GM18909 (cell line): ENCODE measurements around the gene BBC3.
"Not testable (repeated sequence)": the region's sequence is repeated elsewhere in the genome, so short reads cannot be mapped to it uniquely, and the experiment has no call there.

Source experiments
- ATAC-seq: cut with Tn5 transposase; IDR thresholded peaks from one replicate; pipeline ENCODE4 v1.9.1; 2021; ENCODE audit warnings: mild to moderate bottlenecking; ENCODE audit not compliant: unreplicated experiment, poor library complexity

BBC3 gene

DNA sequence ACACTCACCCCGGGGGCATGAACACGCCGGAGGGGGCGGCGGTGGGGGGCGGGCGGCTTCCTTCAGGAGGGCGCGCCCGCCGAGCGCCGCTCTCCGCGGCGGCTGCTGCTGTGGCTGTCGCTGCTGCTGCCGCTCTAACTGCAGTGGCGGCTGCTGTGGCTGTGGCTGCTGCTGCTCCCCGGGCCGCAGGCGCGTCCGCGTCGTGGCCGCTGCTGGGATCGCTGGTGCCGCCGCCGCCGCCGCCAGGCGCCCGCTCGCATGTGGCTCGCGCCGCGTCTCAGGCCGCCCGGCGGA is at the start of gene BBC3:
TSS of gene BBC3 (minus strand) at position 279 of the 294 bp plus-strand sequence. CDS start 2,768 bp downstream, outside the sequence.
- ATAC-seq: no peak

DNA sequence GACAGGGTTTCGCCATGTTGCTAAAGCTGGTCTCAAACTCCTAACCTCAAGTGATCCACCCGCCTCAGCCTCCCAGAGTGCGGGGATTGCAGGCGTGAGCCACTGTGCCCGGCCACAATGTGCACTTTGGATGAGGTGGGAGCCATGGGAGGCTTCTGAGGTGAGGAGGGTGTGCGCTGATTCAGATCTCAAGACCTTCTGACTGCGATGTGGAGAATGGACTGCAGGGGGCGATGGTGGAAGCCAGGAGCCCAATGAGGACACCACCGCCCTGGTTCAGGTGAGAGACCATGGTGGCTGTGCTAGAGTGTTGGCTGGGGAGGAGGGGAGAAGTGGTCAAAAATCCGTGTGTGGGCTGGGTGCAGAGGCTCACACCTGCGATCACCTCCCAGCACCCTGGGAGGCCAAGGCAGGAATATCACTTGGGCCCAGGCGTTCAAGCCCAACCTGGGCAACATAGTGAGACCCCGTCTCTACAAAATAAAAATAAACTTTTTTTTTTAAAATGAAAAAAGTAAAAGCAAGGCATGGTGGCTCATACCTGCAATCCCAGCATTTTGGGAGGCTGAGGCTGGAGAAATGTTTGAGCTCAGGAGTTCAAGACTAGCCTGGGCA is 49.3 kb upstream of the BBC3 start:
- no peak for ATAC-seq

DNA sequence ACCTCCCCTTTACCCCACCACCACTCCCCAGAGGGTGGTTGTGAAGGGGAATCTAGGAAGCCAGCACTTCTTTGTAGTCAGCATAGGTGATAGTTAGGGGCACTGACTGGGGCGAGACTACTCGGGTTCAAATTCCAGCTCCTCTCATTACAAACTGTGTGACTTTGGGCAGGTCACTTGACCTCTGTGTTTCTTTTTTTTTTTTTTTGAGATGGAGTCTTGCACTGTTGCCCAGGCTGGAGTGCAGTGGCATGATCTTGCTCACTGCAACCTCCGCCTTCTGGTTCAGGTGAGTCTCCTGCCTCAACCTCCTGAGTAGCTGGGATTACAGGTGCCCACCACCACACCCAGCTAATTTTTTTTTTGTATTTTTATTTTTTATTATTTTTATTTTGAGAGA is 45.5 kb upstream of the BBC3 start:
- ATAC-seq: not testable (repeated sequence)

- no peak for ATAC-seq
Measured at GRCh38 chr19:47275791-47276461, 44.9 kb upstream of the BBC3 start.

GRCh38 chr19:47274891-47275761 is 44.1 kb upstream of the BBC3 start:
- no peak for ATAC-seq

GRCh38 chr19:47274071-47274890 is 43.3 kb upstream of the BBC3 start, which contains the start of gene INAFM1:
Gene INAFM1, plus strand, starts transcription at chr19:47274885. Its CDS starts 35 bp downstream, at chr19:47274920.
- ATAC-seq: peak; percentile 52

DNA sequence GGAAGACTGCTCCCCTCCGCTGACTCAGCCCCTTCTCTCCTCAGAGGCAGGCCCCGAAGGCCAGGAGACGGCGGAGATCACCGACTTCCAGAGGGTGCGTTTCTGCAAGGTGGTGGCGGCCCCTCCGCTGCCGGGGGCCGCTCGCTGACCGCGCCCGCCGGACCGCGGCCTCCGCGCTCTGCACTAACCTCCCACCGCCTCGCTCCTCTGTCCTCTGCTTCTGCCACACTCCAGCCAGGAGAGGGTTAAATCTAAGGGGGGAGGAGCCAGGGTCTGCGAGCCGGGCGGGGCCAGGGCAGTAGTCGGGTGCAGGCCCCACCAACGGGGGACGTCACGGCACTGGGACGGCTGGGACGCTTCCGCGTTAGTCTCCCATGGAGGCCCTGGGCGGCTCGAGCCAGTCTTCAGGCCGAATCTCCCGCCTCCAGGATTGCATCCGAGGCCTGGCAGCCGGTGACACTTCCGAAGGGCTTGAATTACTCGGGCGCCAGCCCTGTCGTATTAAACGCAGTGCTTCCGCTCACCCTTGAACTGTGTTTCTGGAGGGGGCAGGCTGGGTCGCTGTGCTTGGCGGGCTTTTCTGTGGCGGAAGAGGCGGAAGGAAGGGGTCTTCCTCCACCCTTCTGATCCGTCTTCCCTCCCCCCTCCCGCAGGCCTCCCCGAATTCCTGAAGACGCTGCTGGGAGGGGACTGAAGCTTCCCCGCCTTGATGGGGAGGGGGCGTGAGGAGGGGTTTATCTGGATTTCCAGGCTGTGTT is 42.5 kb upstream of the BBC3 start:
- peak; percentile 70 for ATAC-seq

DNA sequence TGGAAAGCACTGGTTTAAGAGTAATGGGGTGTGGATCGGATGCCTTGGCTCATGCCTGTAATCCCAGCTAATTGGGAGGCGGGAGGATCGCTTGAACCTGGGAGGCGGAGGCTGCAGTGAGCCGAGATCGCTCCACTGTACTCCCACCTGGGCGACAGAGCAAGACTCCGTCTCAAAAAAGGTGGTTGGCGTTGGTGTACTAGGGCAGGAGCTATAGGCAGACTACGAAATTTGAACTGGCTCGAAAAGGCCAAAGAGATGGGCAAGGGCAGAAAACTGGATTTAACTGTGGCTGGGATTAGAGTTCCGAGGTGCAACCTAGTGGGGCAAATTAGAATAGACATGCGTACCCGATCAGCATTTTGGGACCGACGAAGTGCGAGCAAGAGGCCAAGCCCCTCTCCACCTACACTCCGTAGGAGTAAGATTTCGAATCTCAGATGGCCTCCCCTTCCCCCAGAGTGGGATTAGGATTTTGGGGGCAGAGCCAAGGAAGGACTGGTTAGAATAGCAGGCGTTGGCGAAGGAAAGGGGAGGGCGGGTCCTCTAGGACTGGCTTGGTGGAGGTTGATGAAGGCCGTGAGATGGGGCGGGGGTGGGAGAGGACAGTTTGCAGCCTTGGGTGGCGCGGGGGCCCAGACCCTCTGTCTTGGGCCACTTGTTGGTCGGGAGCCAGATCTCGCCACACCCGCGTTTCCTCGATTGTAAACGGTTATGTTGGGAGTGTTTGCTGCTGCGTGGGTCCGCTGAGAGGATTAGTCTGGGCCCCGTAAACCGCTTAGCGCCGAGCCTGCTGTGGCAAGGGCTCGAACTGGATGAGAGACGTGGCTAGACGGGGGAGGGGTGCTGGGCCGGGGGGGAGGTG is 41.7 kb upstream of the BBC3 start:
- ATAC-seq: no peak

GRCh38 chr19:47271949-47272348 is 41.0 kb upstream of the BBC3 start:
- no peak for ATAC-seq

DNA sequence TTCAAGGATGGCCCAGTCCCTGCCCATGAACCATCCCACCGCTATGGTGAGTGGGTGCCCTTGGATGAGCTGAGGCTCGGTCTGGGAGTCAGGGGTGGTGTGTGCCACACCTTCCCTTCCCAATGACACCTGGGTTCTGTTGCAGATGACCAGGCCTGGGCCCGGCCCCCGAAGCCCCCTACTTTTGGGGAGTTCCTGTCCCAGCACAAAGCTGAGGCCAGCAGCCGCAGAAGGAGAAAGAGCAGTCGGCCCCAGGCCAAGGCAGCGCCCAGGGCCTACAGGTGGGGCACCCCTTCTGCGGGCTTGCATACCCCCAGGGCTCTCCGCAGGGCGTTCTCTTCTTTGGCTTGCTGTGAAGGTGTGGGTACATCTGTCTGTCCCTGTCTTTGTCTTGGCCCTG is 39.4 kb upstream of the BBC3 start:
- no peak for ATAC-seq

GRCh38 chr19:47269596-47269995 is 38.6 kb upstream of the BBC3 start:
- no peak for ATAC-seq

GRCh38 chr19:47268028-47268427 is 37.0 kb upstream of the BBC3 start:
- no peak for ATAC-seq

DNA sequence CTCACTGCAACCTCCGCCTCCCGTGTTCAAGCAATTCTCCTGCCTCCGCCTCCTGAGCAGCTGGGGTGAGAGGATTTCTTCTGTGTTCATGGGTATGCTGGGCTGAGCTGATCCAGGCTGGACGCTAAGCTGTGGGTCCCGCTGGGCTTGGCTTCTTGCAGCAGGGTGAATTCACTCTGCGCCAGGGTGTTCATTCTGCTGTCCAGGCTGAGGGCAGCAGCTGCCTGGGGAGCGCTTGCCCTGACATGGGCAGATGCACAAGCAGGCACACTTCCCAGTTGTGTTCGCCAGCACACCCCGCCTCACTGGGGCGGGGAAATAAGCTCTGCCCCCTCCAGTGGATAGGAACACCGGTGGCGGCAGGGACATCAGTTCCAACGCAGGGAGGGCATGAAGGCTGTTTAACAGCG is 36.4 kb upstream of the BBC3 start:
- ATAC-seq: no peak

DNA sequence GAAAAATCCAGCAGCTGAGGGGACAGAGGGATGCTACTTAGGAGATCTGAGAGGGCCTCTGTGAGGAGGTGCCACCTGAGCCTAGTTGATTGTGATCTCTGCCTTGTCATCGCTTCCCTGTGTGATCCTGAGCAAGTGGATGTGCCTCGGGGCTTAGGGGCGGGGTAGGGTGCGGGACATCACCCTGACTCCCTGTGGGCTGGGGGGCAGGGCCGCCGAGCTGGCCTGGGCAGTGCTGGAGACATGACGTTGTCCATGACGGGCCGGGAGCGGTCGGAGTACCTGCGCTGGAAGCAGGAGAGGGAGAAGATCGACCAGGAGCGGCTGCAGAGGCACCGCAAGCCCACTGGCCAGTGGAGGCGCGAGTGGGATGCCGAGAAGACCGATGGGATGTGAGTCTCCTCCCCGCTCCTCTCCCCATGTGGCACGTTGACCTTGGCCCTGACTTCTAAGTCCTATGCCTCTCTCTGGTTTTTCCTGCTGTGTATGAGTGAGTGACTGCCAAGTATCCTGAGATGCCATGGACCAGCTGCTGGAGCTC is 35.5 kb upstream of the BBC3 start:
- ATAC-seq: no peak

DNA sequence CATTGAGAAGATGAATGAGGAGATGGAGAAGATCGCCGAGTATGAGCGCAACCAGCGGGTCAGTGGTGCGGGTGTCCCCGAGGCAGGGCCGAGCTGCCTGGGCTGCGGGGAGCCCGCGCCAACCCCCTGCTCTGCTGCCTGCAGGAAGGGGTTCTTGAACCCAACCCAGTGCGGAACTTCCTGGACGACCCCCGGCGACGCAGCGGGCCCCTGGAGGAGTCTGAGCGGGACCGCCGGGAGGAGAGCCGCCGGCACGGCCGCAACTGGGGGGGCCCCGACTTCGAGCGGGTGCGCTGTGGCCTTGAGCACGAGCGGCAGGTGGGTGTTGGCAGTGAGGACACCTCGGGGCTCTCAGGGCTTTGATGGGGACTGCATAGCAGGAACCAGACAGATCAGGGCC is 33.6 kb upstream of the BBC3 start:
- no peak for ATAC-seq

DNA sequence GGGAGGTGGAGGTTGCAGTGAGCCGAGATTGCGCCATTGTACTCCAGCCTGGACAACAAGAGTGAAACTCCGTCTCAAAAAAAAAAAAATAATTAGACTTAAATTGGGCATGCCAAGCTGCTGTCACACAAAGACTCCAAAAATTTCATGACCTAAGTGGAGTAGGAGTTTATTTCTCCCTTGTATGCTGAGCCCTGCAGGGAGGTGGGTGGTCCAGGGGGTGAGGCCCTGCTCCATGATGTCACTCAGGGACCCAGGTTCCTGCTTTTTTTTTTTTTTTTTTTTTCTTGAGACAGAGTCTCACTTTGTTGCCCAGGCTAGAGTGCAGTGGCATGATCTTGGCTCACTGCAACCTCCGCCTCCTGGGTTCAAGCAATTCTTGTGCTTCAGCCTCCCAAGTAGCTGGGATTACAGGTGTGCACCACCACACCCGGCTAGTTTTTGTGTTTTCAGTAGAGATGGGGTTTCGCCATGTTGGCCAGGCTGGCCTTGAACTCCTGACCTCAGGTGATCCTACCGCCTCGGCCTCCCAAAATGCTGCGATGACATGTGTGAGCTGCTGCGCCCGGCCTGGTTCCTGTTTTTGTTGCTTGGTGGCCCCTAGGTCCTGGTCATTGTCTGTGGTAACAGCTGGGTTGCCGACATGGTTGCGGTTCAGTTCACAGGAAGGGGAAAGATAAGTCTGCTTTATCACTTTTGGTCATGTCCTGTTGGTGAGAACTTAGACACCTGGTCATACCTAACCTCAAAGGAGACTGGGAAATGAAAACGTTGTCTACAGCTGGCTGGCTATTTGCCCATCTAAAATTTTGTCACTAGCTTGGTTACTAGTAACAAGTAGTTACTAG is 31.2 kb upstream of the BBC3 start:
- ATAC-seq: not testable (repeated sequence)

DNA sequence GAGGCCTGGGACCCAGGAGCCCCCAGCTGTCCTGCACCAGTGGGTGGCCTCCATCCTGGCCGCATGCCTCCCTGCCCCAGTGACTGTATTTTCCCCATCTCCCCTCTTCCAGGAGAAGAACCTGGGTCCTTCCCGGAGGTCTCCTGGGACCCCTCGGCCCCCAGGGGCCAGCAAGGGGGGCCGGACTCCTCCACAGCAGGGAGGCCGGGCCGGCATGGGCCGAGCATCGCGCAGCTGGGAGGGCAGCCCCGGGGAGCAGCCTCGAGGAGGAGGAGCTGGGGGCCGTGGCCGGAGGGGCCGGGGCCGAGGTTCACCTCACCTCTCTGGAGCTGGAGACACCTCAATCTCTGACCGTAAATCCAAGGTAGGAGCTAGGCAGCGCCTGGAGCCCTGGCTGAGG is 29.5 kb upstream of the BBC3 start:
- ATAC-seq: no peak
